Tibial nerve (tissue), 4 donors: Measurements from ENCODE around the gene CDH8. TPM values are rescaled to one million over a fixed set of nuclear protein-coding genes. Genes with fewer than 3 reads are reported as not detected.

Experiments
- DNase-seq, 2 donors: peaks; one replicate each; pipeline ENCODE4 v3.0.0-alpha.2; 2019; ENCODE audit warnings: low spot score in 2 of 2
- H3K27ac ChIP-seq, 4 donors: fragments of 200-600 bp; sonication (generic) in 3 of 4; one replicate each; pipeline ENCODE4 v1.5.1; 2017 to 2019; ENCODE audit warnings: mild to moderate bottlenecking in 1 of 4
- H3K27me3 ChIP-seq, 2 donors: fragments of 200-600 bp; sonication (generic) in 1 of 2; one replicate each; pipeline versions ENCODE4 v1.5.1 to v1.6.0; 2017 to 2019
- H3K36me3 ChIP-seq, 3 donors: fragments of 200-600 bp; sonication (generic); one replicate each; pipeline ENCODE4 v1.5.1; 2018 to 2019
- H3K4me1 ChIP-seq, 4 donors: fragments of 200-600 bp; sonication (generic) in 3 of 4; one replicate each; pipeline ENCODE4 v1.5.1; 2017 to 2019
- H3K4me3 ChIP-seq, 4 donors: fragments of 200-600 bp; sonication (generic) in 3 of 4; one replicate each; pipeline ENCODE4 v1.5.1; 2017 to 2019; ENCODE audit warnings: mild to moderate bottlenecking in 1 of 4, moderate library complexity in 1 of 4
- H3K9me3 ChIP-seq, 4 donors: fragments of 200-600 bp; sonication (generic) in 3 of 4; one replicate each; pipeline ENCODE4 v1.5.1; 2017 to 2019
- EP300 ChIP-seq, 2 donors: sonication (generic); formaldehyde crosslinking; IDR thresholded peaks; one replicate each; pipeline ENCODE4 v1.6.1; 2017; ENCODE audit warnings: antibody characterized with exemption in 2 of 2, mild to moderate bottlenecking in 1 of 2
- POLR2A ChIP-seq, 2 donors: fragments of 450-650 bp; IDR thresholded peaks; one replicate each; pipeline ENCODE4 v1.6.1; 2017; ENCODE audit warnings: antibody characterized with exemption in 2 of 2, mild to moderate bottlenecking in 2 of 2, moderate library complexity in 2 of 2
- WGBS, 2 donors: methylation state at CpG; one replicate each; pipeline ENCODE4 v1.1.5; 2018; 5-methylcytosine and 5-hydroxymethylcytosine counted together
- total RNA-seq, 4 donors: library from RNA; depleted of rRNA; stranded (reverse); fragments of >200 nt; gene quantifications; one replicate each; pipeline ENCODE4 v1.1.0, GENCODE V29; 2016
- TF ChIP-seq, protein P1 (sequence below), 5 experiments: fragments of 200-600 bp in 3 of 5; fragments of 450-650 bp in 2 of 5; sonication (generic) in 3 of 5; IDR thresholded peaks; one replicate each; pipeline ENCODE4 v1.5.1; 2016 to 2019; ENCODE audit warnings: antibody characterized with exemption in 5 of 5, mild to moderate bottlenecking in 3 of 5, moderate library complexity in 2 of 5

The CDH8 gene
- total RNA-seq, 4 donors from 2014 or later: 0.22 TPM; not detected in 3

DNA sequence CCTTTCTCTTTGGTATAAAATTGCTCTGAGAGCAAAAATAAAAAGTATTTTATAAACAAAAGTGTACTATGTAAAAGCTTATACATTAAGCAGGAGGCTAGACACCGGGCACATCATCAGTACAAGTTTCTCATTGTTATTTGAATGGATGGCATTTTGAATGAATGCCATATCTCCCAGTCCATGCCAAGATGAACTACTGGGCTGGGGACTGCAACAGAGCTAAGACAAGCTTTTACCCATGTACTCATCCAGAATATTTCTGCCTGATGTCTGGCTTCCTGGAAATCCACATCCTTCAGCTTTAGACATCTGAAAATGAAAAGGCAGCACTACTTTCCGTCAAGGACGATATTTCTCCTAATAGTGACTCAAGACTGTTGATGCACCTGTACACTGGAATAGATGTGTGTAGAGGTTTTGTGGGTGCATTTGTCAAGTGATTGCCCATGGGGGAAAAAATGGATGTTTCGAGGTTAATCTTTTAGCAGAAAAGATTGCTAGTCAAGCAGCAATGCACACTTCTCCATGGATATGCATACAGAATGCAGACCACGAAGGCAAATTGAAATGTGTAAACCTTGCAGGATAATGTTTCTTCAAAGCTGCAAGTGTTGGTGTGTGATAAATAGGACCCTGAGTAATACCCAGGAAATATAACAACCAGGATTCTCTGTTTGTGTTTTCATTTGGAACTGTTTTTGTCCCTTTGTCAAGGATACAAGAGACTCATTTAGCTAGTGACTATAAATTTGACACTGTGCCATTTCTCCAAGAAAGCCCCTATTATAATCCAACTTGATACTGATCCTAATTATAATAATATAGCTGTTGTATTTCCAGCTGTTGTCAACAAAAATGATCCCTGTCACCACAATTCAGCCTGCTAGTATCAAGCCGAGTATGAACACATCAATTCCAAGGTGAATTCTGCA lies 173.8 kb downstream of the CDH8 start:
- TF ChIP-seq POLR2A (IDR thresholded peaks at IDR 0.05) (no peak), EP300 (IDR thresholded peaks at IDR 0.05) (no peak)
- TF ChIP-seq, protein P1, sequence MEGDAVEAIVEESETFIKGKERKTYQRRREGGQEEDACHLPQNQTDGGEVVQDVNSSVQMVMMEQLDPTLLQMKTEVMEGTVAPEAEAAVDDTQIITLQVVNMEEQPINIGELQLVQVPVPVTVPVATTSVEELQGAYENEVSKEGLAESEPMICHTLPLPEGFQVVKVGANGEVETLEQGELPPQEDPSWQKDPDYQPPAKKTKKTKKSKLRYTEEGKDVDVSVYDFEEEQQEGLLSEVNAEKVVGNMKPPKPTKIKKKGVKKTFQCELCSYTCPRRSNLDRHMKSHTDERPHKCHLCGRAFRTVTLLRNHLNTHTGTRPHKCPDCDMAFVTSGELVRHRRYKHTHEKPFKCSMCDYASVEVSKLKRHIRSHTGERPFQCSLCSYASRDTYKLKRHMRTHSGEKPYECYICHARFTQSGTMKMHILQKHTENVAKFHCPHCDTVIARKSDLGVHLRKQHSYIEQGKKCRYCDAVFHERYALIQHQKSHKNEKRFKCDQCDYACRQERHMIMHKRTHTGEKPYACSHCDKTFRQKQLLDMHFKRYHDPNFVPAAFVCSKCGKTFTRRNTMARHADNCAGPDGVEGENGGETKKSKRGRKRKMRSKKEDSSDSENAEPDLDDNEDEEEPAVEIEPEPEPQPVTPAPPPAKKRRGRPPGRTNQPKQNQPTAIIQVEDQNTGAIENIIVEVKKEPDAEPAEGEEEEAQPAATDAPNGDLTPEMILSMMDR (IDR thresholded peaks at IDR 0.05): no peak
- Histone ChIP-seq H3K4me3 (no peak overlapping the region), H3K4me1 (peaks cover 0 to 10% (median 0%) of the 10 kb centered on the region in 4 donors), H3K9me3 (peaks cover 0 to 16% (median 0%) of the 10 kb centered on the region in 4 donors), H3K36me3 (no peaks in the 10 kb centered on the region), H3K27me3 (no peaks in the 10 kb centered on the region), H3K27ac (no peak overlapping the region)
- no peak for DNase-seq
- WGBS, 2 donors: 56% methylated on average over 6 of the region's 6 CpGs

DNA sequence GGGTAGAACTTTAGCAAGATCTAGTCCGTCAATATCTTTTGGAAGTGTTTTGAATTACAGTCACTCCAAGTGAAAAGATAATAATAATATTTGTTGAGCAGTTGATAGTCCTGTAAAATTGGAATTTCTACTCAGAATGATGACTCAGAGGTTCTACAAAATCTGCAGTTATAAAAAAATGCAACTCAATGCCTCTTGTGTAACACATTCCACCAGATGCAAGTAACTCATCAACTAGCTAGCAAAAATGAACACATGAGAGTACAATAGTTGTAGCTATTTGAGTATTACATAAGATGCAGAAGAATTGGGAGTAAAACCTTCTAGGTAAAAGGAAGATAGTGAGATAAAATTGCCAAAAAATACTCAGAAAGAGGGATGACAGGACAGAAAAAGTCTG lies 177.2 kb downstream of the CDH8 start:
- DNase-seq: no peak
- Histone ChIP-seq H3K4me3 (no peak overlapping the region), H3K9me3 (no peaks in the 10 kb centered on the region), H3K36me3 (no peaks in the 10 kb centered on the region), H3K27ac (no peak overlapping the region), H3K4me1 (peaks cover 0 to 10% (median 0%) of the 10 kb centered on the region in 4 donors), H3K27me3 (no peaks in the 10 kb centered on the region)
- WGBS, 2 donors: 95 to 100% methylated on average over 1 of the region's 1 CpG
- TF ChIP-seq, protein P1 (IDR thresholded peaks at IDR 0.05): no peak
- TF ChIP-seq POLR2A (IDR thresholded peaks at IDR 0.05) (no peak), EP300 (IDR thresholded peaks at IDR 0.05) (no peak)

DNA sequence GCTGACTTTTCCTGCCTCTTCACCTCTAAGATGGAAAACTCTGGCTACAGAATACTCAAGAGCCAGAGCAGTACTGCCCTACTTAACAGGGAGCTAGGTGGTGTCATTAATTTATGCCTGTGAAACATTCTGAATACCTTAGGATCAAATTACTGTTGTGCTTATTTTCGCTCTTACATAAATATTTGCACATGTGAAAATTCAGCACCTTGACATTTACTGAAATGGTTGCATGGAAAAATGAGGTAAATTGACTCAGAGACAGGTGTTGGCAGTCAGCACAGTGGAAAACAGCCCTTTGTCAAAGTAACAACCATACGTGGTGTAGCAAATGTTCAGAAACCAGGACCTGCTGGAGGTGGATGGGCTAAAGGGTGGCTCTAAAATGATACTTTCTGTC lies 193.6 kb downstream of the CDH8 start:
- no peak for TF ChIP-seq EP300 (IDR thresholded peaks at IDR 0.05)
- TF ChIP-seq, protein P1 (IDR thresholded peaks at IDR 0.05): no peak
- TF ChIP-seq POLR2A (IDR thresholded peaks at IDR 0.05): no peak
- Histone ChIP-seq H3K27me3 (no peaks in the 10 kb centered on the region), H3K9me3 (no peaks in the 10 kb centered on the region), H3K4me3 (no peak overlapping the region), H3K36me3 (no peaks in the 10 kb centered on the region), H3K27ac (no peak overlapping the region), H3K4me1 (no peaks in the 10 kb centered on the region)
- WGBS, 2 donors: 66 to 69% methylated on average over 2 of the region's 2 CpGs
- no peak for DNase-seq

DNA sequence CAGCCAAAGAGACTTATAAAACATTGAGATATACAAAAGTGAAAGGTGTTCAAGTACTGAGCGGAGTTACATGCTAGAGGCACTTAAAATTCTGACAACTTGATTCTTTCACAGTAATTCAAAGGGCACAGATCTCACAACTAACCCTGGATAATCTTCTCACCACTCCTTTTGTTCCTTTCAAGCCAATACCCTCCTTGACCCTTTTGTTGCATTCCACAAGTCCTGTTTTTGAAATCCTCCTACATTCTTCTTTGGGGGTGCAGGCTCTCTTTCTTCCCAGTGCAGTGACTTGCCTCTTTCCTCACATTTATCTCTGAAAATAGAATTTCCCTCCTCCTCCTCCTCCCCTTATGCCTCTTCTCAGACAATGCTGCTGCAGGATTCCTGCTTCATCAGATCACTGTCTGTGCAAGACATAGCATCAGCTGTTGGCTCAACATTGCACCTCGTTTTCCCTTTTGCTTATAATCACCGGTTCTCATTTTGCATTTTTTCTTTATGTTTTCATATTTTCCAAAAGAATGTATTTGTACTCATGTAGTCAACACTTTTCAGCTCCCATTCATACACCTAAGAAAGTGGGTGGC lies 199.3 kb downstream of the CDH8 start:
- 44 to 52% methylated on average over 3 of the region's 3 CpGs for WGBS, 2 donors
- H3K36me3 ChIP-seq: no peaks in the 10 kb centered on the region
- TF ChIP-seq, protein P1 (IDR thresholded peaks at IDR 0.05): no peak
- TF ChIP-seq POLR2A (IDR thresholded peaks at IDR 0.05) (no peak), EP300 (IDR thresholded peaks at IDR 0.05) (no peak)
- no peak overlapping the region for H3K4me3 ChIP-seq
- no peaks in the 10 kb centered on the region for H3K9me3 ChIP-seq
- DNase-seq: no peak
- H3K27ac ChIP-seq: no peak overlapping the region
- H3K4me1 ChIP-seq: no peaks in the 10 kb centered on the region
- no peaks in the 10 kb centered on the region for H3K27me3 ChIP-seq

DNA sequence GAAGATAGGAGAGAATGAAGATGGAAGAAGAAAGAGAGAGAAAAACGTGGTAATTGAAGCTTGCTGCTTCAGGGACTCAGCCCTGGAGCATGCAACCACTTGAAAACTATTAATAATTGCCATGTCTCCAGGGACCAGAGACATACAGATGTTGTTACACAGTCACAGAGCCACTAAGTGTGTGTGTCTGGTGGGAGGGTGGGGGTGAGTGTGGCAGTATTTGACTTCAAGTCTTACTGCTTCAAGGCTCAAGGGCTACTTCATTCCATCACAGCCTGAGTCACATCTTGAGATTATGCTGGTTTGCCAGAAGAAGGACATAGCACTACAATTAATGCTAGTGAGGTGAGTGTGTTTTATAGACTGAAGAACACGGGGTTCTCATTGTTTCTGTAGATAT lies 202.2 kb downstream of the CDH8 start:
- DNase-seq: no peak
- H3K36me3 ChIP-seq: no peaks in the 10 kb centered on the region
- H3K27me3 ChIP-seq: no peaks in the 10 kb centered on the region
- H3K4me1 ChIP-seq: peaks cover 0 to 7% (median 0%) of the 10 kb centered on the region in 4 donors
- TF ChIP-seq POLR2A (IDR thresholded peaks at IDR 0.05) (no peak), EP300 (IDR thresholded peaks at IDR 0.05) (no peak)
- TF ChIP-seq, protein P1 (IDR thresholded peaks at IDR 0.05): no peak
- no peak overlapping the region for H3K27ac ChIP-seq
- WGBS, 2 donors: 58 to 71% methylated on average over 2 of the region's 2 CpGs
- H3K4me3 ChIP-seq: no peak overlapping the region
- H3K9me3 ChIP-seq: no peaks in the 10 kb centered on the region
